GM19328 (cell line): ENCODE measurements around the gene TRAP1.

ENCODE experiments used
- ATAC-seq: cut with Tn5 transposase; IDR thresholded peaks from one replicate; pipeline ENCODE4 v1.9.1; 2021; ENCODE audit warnings: mild to moderate bottlenecking, moderate library complexity; ENCODE audit not compliant: unreplicated experiment

Gene TRAP1

DNA sequence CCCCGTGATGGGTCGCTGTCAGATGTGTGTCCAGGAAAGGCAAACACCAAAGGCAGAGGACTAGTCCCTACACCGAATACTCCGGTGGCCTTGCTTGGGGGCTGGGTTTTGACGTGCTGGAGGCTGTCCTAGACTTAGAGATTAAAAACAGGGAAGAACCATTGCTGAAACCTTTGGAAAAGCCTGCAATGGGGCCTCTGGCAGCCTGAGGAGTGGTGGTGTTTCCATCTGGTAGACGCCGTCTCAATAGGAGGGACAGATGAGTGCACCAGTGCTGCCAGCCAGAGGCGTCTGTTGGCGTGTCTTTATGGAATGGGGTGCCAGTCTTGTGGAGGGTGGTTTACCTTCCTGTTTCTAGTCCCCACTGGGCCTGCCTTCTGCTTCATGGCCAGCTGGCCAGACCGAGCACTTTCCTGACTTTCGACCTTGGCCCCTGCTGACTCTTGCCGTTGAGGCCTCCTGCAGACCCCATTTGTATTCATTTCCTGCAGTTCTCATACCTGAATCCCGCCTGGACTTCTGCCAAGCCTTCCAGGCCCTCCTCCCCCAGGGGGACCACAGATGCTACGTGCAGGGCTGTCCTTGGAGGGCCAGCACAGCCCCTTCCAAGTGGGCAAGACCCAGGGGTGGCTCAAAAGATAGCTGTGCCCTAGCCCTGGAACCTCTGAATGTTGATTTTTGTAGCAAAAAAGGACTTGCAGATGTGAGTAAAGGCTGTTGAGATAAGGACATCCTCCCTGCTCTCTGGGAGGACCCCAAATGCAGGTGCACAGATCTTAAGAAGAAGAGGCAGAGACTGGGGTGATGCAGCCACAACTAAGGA, 64.7 kb downstream of the TRAP1 start:
- no peak for ATAC-seq

GRCh38 chr16:3651461-3652372, 65.6 kb downstream of the TRAP1 start:
- no peak for ATAC-seq

DNA sequence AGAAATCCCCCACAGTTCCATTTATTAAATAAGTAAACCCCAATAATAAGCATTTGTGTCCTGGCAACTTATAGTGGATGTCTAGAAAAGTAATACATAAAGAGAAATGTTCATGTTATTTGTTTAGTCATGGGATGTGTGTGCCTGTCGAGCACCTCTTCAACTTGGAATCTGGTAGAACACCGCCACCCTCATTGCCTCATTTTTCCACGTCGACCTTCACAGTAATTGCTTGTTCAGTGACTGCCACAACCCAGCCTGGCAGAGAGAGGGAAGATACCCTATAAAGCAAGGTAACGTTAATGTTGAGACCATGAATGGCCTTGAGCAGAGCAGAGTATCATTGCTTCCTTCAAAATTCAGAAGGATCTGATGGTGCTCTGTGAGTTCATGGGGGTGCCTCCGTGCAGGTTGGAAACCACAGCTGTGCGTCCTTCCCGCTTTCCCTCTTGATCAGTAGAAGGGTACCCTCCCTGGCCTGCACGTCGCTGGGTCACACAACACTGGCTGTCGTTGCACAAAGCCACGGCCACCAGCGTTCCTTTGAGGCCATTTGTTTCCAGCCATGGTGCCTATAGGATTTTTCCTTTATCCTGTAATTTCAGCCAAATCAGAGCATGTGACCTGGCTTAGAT, 66.6 kb downstream of the TRAP1 start:
- ATAC-seq: no peak

GRCh38 chr16:3646348-3646920, 70.9 kb downstream of the TRAP1 start:
- ATAC-seq: no peak

- no peak for ATAC-seq
Measured at GRCh38 chr16:3645504-3646347, 71.6 kb downstream of the TRAP1 start.

DNA sequence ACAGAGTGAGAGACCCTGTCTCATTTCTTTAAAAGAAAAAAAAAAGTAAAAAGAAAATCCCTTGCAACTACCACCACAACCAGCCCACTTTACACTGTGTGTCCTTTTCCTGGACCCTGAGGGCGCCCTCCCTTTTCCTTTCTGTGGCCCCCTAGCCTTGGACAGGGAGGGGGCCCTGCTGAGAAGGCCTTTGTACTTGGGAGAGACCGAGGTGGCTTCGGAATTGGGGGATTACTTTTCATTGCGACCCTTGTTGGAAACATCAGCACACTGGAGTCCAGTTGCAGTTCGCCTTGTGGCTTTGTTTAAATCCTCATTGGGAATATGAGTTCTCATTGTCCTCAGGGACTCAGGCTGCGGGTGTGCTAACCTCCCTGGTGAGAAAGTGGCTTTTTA, 72.2 kb downstream of the TRAP1 start:
- ATAC-seq: no peak

DNA sequence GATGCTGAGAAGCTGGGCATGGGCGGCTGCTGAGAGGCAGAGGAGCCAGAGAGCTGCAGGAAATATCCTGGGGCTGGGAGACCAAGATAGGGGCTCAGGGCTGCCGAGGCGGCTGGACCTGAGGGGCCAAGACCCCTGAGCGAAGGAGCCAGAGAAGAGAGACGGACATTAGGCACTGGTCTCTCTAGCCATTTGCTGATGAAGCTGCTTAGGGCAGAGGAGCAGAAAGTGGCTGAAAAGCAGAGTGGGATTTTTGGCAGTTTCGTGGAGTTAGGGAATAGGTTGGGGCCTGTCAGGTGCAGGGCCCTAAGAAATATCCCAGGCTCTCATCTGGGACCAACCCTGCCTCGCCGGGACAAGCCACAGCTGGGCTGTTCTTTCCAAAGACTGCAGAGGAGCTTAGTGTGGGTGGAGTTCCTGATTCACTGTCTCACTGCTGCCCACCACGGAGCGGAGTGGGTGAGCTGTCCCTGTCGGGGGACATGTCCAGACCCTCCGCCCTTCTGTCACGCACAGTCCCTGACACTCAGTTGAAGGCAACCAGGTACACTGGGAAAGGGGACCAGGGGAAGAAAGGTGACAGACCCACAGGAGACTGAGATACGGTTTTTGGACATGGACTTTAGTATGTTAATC, 74.1 kb downstream of the TRAP1 start:
- no peak for ATAC-seq

GRCh38 chr16:3642397-3643094, 74.8 kb downstream of the TRAP1 start:
- ATAC-seq: no peak

GRCh38 chr16:3641801-3642396, 75.4 kb downstream of the TRAP1 start:
- ATAC-seq: no peak

- ATAC-seq: no peak
Measured at GRCh38 chr16:3640632-3641501, 76.5 kb downstream of the TRAP1 start.

DNA sequence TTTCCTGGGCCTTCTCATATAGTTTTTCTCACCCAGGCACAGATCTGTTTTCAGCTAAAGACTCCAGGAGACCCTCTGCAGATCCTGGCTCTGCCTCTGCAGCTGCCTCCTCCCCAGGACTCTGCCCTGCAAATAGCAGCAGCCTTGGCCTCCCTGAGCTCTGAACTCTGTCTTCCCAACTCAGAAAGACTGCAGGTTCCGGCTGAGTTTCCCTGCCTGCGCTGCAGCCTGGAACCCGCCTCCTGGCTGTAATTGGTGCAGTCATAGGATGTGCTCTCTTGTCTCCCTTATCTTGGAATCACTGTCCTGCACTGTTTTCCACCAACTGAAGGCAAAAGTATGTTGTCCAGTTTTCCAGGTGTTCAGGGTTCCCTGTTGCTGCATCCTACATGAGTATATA, 77.1 kb downstream of the TRAP1 start:
- no peak for ATAC-seq

DNA sequence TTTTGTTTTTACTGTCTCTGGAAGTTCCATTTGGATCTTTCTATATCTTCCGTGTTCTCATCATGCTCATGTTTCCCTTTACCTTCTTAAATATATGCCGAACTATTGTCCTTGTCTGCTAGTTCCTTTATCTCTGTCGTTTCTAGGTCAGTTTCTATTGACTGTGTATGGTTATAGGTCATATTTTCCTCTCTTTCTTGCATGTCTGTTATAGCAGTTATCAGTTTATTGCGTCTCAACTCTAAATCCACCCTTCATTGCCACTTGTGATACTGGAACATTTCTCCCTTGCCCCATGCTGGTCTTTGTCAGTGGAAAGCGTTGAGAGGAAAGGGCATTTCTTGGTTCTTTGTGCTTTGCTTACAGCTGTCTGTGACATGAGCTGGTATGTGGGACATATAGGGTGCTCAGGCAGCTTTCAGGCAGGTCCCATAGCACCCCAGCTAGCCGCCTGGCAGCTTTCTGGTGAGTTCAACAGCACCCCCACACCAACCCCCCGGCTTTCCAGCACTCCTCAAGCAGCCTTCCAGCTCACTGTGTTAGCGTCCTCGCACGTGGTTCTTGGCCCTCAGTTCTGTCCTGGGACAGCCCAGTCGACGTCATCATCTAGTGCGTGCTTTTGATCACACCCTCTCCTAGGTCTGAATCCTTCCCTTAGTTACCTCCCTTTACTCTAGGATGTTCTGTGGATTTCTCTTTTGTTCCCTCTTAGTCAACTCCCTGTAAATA, 78.2 kb downstream of the TRAP1 start:
- ATAC-seq: no peak

DNA sequence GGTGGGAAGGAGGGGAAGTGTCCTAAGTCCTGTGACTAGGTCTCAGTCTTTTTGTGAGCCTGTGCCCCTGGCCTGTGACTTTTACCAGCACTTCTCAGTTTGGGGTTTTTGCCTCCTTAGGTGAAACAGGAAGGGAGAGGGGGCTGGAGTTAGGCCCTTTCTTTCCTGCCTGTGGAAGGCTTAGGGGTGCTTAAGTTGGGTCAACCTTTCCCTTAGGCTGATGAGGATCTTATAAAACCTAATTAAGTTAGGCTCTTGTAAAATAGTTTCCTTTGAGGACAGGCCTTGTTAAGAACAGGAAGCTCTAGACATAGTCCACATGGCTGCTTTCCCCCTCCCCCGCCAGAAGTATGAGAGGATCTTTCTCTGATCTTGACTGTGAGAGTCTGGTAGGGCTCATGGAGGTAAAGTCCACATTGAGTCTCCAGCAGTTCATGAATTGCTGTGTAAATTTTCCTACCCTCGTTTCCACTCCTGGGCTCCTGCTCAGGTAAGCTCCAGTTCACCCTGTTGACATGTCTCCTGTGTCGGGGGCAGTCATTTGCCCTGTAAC, 79.9 kb downstream of the TRAP1 start:
- ATAC-seq: no peak

DNA sequence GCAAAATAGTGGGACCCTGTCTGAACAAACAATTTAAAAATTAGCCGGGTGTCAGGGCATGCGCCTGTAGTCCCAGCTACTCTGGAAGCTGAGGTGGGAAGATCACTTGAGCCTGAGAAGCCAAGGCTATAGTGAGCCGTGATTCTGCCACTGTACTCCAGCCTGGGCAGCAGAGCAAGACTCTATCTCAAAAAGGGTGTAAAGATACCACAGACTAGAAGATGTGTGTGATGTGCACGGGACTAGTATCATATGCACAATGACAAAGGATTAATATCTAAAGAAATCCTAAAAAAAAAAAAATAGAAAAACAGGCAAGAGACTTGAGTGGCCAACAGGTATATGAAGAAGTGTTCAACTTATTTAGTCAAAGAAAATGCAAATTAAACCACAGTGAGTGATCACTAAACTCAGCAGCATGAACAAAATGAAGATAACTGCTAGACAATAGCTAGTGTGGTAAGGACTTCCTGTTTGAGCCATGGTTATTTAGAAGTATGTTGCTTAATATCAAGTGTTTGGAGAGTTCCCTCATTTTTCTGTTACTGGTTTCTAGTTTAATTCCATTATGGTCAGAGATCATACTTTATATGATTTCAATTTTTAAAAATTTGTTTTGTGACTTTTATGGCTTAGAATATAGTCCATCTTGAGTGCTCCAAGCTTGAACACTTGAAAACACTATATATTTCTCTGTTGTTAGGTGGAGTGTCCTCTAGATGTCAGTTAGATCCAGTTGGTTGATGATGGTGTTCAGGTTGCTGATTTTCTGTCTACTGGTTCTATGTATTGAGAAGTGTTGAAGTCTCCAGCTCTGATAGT, 91.2 kb downstream of the TRAP1 start:
- no peak for ATAC-seq

DNA sequence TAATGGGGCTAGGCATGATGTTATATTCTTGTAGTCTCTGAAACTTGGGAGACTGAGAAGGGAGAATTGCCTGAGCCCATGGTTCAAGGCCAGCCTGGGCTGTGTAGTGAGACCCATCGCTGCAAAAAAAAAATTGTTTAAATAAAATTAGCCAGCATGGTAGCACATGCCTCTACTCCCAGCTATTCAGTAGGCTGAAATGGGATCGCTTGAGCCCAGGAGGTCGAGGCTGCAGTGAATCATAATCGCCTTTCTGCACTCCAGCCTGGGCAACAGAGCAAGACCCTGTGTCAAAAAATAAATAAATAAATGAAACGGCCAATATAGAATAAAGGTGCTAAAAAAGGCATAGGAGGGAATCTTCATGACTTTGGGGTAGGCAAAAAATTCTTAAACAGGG, 92.0 kb downstream of the TRAP1 start:
- no peak for ATAC-seq

DNA sequence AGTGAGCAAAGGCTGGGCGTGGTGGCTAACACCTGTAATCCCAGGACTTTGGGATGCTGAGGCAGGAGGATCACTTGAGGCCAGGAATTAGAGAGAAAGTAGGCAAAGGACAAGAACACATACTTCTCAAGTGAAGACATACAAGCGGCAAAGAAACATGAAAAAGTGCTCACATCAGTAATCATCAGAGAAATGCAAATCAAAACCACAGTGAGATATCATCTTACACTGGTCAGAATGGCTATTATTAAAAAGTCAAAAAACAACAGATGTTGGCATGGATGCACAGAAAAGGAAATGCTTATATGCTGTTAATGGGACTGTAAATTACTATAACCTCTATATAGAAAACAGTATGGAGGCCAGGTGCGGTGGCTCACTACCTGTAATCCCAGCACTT, 93.7 kb downstream of the TRAP1 start:
- ATAC-seq: no peak
